GM19023 (cell line): ENCODE data around the gene VIM.

Experiments
- ATAC-seq: cut with Tn5 transposase; IDR thresholded peaks from one replicate; pipeline ENCODE4 v1.9.1; 2021; ENCODE audit warnings: mild to moderate bottlenecking, moderate library complexity; ENCODE audit not compliant: unreplicated experiment

The VIM gene

DNA sequence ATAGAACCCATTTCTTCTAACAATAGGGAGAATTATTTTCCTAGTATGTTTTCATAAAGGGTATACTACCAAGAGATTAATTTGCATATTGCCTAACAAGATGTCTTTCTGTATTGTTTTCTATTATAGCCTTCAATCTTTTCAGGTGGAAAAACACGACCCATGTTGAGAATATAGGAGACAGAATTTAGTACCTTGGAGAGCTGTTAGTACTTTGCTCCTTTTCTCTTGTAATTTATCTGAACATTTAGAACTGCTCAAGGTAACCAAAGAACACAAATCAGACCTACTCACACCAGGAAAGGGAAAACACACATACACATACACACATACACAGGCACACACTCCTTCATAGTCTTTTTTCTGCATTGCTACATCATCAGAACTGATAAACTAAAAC, 18.7 kb upstream of the VIM start:
- ATAC-seq, result no peak

DNA sequence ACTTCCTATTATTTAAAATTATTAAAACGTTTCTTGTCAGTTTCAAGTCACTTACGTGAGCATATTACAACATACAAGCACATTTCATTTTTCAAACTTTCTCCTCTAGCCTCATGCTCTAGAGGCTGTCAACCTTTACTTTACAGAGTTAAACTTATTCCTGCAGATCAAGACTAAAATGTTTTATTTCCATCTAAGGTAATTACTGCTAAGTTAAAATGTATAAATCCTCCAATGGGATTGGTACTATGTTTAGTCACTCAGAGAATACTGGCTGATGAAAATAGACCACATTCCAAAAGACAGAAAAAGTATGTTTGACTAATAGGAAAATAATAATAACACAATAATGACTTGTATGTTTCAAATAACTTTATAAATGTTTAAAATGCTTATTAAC, 18.2 kb upstream of the VIM start:
- ATAC-seq, result no peak

DNA sequence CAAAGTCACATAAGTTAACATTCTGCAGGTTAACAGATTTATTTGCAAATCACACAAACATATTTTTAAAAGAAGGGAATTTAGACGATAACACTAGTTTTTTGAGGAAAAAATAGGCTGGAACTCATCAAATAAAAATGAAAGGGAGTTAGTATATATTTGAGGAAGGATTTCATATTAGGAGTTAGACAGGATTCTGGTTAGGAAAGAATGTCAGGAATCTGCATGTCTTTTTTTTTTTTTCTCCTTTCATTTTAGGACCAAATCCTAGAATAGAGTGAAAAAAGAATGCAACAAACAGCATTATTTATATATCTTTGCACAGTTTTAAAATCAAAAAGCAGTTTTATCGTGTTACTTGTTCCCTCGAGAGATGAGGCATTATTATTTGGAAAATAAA, 17.7 kb upstream of the VIM start:
- no peak for ATAC-seq

DNA sequence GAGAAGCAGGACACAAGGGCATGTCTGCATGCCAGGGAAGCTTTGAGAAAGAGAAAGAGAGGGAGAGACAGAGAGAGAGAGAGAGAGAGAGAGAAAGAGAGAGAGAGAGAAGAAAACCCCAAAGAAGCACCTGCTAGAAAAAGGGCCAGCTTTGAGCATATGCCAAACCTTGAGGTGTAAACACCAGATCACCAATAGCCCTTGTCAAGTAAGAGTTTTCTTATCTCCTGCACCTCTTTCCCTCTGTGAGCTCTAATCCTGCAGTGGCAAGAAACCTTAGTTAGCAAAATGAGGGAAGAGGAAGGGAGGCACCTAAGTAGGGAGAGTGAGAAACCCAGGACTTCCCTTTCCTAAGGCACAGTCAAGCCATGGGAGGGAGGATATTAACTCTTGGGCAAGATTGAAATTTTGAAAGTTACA, 15.2 kb upstream of the VIM start:
- ATAC-seq, result no peak

DNA sequence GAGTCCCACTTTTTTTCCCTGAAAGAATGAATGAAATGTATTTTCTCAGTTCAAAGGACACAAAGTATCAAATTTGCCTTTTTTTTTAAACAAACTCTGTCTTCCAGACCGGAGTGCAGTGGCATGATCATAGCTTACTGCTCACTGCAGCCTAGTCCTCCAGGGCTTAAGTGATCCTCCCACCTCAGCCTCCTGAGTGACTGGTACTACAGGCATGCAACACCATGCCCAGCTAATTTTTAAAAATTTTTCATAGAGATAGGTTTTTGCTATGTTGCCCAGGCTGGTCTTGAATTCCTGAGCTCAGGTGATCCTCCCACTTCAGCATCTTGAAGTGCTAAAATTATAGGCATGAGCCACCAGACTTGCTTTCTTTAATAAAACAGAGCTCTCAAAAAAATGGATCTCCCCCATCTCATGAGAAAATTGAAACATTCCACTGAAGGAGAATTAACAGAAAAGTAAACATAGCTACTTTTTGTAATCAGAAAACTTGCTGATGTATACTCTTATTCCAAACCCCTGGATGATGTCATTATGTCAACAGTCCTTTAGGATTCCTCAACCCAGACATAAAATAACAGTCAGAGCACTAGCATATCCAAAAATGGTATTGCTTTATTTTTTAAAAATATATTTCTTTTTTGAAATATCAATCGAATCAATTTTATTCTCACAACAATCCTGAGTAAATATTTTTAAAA, 14.2 kb upstream of the VIM start:
- ATAC-seq, result no peak

DNA sequence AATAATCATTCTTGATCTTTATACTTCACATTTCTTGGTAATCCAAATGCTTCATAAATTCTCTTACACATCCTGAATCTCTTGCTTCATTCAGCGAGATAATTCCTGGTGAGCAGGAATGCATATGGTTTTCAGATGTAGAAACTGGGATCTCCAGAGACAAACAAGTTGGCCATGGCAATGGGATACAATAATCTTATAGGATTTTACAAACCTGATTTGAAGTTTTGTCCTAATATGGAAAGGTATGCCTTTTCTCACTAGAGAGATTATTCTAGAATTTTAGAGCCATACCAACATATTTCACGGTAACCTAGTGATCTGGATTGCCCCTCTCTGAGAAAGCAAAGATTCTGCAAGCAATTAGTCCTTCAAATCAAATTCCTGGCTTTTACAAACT, 13.5 kb upstream of the VIM start:
- ATAC-seq, result no peak

DNA sequence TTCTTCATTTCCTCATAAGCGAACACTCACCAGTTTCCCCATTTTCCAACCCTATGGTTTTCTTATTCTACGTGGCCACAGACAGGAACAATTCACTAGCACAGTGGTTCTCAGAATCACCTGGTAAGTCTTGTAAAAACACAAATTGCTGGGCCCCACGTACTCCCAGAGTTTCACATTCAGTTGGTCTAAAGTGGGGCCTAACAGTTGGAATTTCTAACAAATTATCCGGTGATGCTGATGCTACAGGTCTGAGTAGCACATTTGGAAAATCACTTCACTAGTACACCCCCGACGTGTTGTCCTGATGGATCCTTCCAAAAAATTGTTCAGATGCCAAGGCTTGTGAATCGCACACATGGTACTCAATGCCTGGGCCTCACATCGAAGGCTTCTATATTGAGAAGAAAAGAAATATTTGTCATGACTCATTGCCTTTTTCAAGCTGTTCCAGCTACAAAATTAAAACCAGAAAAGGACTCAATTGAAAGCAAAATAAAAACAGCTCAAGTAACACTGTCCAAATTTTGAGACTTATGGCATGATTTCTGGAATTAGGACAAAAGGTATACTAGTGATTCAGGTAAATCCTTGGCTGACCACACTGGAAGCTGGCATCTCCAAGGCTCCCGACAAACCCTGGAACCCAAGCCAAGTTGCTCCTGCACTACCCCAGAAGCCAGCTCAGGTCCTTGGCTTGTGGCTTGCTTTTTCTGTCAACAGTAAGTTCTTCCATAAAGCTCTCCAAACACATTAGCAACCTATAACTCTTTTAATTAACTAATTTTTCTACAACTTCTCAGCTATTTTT, 12.9 kb upstream of the VIM start:
- no peak for ATAC-seq

DNA sequence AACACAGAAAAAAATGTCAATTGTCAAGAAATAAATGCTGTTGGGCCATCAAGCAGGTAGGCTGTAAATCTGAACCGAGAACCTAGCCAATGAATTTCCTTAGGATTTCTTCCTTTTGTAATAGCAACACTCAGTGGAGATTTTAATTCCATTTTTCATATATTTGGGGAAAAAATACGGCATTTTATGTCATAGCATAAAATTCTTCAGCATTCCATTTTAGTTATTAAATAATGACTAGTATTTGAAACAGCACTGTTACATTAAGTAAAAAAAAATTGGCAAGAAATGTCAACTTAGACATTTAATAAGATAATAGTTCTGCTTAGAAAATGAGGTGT, 12.3 kb upstream of the VIM start:
- ATAC-seq, result no peak

DNA sequence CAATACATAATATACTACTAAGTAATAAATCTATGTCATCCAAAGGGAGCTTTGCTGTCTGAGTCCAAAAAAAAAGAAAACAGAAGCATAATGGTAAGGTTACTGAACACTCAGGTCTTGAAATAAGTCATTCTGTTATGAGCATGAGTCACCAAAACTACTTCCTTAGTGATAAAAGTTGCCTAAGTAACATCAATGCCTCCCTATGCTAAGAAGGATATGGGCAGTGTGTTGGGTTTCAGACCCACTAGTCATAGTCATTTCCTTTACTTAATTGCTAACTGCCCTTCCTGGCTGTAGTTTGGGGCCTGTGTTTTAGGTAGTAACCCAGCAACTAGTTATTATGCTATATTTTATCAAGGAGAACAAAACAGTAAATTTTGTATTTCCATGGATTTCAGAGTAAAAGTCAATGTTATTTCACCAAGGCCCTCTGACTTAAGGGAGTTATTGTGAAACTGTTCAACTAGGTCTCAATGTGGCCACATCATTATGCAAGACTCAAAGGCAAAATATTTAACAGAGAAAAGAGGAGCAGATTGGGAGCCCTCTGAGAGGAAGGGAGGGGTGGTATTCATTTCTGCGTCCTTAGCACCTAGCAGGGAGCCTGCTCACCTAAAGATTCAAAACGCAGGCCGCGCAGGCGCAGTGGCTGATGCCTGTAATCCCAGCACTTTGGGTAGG, 11.7 kb upstream of the VIM start:
- ATAC-seq, result peak; percentile 99

DNA sequence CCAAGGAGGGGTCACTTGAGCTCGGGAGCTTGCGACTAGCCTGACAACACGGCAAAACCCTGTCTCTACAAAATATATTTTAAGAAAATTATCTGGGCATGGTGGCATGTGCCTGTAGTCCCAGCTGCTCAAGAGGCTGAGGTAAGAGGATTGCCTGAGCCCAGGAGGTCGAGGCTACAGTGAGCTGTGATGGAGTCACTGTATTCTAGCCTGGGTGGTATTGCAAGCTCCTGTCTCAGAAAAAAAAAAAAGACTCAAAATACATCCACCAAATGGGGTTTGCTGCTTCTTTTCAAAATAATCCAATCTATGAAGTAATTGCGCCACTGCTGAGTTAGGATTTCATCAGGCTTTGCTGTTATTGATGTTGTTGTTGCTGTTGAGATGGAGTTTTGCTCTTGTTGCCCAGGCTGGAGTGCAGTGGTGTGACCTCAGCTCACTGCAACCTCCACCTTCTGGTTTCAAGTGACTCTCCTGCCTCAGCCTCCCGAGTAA, 11.1 kb upstream of the VIM start:
- ATAC-seq, result no peak

DNA sequence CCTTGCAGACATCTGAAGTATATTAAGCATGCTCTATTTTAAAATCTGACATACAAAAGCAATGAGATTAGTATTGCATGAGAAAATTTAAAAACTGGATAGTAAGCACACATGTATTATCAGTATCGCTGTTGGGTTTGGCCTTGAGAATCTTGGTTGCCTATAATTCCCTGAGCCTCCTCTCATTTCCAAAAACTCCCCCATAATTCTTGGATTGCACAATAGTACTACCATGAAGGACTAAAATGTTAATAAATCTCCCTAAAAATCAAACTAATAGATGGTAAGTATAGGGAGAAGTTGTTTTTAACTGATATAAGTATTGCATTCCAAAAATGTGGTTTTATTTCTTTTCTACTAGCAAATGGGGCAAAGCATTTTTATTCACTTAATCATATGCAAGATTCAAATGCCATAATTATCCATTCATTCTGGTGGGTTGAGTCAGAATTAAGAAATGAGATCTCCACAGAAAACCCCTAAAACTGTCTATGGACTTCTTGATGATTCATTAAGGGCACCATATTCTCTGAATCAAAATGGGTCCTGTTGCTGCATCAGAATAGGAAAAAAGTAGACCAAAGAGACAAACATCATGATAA, 10.3 kb upstream of the VIM start:
- ATAC-seq, result no peak

DNA sequence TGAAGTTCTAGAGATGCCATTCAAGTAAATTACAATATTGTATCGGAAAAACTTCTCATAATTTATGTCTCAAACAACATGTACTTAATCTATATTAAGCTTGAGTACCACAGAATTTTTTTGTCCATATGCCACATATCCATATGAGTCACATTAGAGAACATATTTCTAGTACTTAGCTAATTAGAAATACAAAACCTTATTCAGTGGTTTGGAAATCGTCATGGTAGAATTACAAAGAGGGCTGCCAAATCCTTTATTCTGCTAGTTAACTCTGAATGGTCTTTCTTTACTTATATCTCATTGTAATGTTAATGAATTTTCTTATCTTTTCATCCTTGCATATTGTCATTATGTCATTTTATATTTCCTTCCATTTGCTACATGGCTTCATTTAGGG, 9.0 kb upstream of the VIM start:
- ATAC-seq, result no peak

DNA sequence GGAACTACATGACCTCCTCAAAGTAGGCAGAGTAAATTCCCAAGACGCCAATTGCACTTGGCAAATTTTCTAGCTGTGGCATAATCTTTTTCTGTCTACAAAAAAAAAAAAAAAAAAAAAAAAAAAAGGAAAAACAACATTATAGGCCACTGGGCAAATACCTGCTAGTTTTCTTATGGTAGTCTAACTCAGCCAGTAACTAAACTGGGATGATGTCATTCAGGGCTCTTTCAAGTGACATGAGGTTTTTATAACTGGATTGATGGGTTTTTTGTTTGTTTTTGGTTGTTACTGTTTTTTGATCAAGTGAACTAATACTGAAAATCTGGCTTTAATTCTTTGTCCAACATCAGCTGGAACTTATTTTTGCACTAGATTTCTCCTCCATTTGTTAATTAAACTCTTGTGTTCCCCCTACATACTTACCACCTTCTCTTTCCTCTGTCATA, 7.4 kb upstream of the VIM start:
- no peak for ATAC-seq

DNA sequence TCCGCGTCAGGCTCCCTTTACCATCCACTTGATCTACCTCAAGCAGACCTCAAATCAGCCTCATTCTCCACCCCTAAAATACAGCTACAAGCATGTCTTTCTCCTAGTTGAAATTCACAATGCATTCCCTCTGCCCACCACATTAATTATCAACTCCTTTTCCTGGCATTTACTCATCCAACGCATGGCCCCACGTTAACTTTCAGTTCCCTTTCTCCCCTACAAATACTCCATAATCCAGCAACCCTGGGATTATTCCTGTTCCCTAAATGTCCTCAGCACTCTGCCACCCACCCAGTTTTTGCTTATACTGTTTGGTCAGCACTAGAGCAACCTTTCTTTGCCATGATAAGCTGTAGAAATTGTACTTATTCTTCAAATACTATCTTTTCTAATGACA, 5.7 kb upstream of the VIM start:
- ATAC-seq, result no peak

DNA sequence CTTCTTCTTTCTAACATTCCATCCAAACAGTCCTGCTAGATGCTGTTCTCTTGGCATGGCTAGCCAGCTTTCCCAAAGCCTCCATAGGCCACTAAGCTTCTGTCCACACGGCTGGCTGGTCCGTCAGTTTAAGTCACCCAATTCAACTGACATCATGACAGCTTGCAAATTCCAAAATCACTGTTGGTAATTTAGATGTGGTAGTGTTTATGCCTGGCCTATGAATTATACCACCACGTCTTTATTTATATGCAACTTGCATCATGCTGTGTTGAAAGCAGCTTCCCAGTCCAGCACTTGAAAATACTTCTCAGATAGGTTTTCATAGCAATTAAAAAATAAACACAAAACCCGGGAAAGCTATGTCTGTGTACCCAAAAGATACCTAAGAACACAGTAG, 2.2 kb upstream of the VIM start:
- no peak for ATAC-seq

DNA sequence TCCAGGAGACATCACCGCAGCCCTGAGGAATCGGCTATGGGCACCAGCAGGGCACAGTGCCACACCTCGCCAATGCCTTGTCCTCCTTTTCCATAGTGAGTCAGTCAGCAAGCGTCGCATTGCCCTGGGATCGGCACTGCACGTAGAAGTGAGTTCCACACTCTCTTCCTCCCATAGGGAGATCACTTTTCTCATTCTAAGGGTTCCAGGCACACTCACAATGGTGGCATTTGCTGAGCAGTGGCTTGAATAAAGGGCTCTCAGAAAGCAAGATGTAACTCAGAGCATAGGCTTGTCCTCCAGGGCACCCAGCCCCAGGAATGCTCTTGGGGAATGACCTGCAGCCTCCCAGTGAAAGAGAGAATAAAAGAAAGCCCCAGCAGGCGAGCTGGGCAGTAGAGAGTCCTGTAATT, 1.1 kb upstream of the VIM start:
- no peak for ATAC-seq

DNA sequence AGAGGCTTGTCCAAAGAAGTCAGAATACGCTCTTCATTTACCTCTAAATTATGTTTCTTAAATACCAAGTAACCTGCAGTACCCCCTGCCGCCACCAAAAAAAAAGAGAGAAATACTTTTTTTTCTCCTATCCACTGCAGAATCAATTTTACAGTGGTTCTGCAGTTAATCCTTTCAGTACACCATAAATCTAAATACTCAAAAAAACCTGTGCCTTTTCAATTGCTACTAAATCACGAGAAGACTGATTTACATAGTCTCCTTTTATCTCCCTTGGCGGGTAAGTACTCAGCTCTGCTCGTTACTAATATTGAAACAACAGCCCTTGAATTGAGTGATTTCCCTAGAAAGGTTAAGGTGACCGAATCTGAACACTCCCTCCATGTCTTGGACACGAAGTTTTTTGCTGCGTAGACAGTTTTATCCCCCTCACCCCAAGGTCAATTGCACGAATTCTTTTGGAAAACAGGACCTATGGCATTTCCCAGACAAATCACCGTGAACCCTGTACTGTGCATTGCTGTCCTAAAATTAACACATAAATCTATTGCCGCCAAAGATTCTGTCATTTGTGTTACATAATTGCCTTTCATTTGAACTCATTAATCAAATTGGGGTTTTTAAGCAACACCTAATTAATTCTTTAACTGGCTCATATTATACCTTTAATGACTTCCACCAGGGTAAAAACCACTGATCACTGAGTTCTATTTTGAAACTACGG, 512 bp upstream of the VIM start:
- peak; percentile 10 for ATAC-seq

DNA sequence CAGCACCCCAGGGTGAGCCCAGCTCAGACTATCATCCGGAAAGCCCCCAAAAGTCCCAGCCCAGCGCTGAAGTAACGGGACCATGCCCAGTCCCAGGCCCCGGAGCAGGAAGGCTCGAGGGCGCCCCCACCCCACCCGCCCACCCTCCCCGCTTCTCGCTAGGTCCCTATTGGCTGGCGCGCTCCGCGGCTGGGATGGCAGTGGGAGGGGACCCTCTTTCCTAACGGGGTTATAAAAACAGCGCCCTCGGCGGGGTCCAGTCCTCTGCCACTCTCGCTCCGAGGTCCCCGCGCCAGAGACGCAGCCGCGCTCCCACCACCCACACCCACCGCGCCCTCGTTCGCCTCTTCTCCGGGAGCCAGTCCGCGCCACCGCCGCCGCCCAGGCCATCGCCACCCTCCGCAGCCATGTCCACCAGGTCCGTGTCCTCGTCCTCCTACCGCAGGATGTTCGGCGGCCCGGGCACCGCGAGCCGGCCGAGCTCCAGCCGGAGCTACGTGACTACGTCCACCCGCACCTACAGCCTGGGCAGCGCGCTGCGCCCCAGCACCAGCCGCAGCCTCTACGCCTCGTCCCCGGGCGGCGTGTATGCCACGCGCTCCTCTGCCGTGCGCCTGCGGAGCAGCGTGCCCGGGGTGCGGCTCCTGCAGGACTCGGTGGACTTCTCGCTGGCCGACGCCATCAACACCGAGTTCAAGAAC, 1.1 kb downstream of the VIM start:
- ATAC-seq, result peak; percentile 23

DNA sequence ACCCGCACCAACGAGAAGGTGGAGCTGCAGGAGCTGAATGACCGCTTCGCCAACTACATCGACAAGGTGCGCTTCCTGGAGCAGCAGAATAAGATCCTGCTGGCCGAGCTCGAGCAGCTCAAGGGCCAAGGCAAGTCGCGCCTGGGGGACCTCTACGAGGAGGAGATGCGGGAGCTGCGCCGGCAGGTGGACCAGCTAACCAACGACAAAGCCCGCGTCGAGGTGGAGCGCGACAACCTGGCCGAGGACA, 1.6 kb downstream of the VIM start:
- no peak for ATAC-seq

DNA sequence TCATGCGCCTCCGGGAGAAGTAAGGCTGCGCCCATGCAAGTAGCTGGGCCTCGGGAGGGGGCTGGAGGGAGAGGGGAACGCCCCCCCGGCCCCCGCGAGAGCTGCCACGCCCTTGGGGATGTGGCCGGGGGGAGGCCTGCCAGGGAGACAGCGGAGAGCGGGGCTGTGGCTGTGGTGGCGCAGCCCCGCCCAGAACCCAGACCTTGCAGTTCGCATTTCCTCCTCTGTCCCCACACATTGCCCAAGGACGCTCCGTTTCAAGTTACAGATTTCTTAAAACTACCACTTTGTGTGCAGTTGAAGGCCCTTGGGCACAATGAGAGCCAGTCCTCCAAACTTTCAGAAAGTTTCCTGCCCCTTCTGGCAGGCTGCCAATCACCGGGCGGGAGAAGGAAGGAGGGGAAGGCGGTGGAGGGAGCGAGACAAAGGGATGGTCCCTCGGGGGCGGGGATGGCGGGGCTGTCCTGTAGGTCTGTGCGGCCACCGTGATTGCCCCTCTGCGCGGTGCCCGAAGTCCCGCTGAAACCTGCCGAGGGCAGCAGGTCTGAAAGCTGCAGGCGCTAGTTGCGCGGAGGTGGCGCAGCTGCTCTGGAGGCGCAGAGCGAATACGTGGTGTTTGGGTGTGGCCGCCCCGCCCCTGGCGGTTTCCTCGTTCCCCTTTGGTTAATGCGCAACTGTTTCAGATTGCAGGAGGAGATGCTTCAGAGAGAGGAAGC, 2.1 kb downstream of the VIM start:
- ATAC-seq, result peak; percentile 54
